Suprapubic skin (tissue), 4 donors: ENCODE results near the gene MLX. TPM values are rescaled to one million over a fixed set of nuclear protein-coding genes. Genes with fewer than 3 reads are reported as not detected.

Experiments used
- DNase-seq, 2 donors: peaks; one replicate each; pipeline ENCODE4 v3.0.0-alpha.2; 2019; ENCODE audit warnings: low spot score in 2 of 2
- H3K27ac ChIP-seq: fragments of 200-600 bp; sonication (generic); one replicate; pipeline ENCODE4 v1.5.1; 2019
- H3K27me3 ChIP-seq: fragments of 200-600 bp; sonication (generic); one replicate; pipeline ENCODE4 v1.5.1; 2019
- H3K36me3 ChIP-seq: fragments of 200-600 bp; sonication (generic); one replicate; pipeline ENCODE4 v1.5.1; 2019
- H3K4me1 ChIP-seq: fragments of 200-600 bp; sonication (generic); one replicate; pipeline ENCODE4 v1.5.1; 2019
- H3K4me3 ChIP-seq: fragments of 200-600 bp; sonication (generic); one replicate; pipeline ENCODE4 v1.5.1; 2019; ENCODE audit warnings: mild to moderate bottlenecking
- H3K9me3 ChIP-seq: fragments of 200-600 bp; sonication (generic); one replicate; pipeline ENCODE4 v1.5.1; 2019
- EP300 ChIP-seq: sonication (generic); formaldehyde crosslinking; IDR thresholded peaks from one replicate; pipeline ENCODE4 v1.6.1; 2017; ENCODE audit warnings: antibody characterized with exemption
- POLR2A ChIP-seq, 2 donors: fragments of 450-650 bp; IDR thresholded peaks; one replicate each; pipeline ENCODE4 v1.6.1; 2017; ENCODE audit warnings: antibody characterized with exemption in 2 of 2, mild to moderate bottlenecking in 2 of 2, moderate library complexity in 2 of 2
- POLR2AphosphoS5 ChIP-seq, 3 donors: sonication (generic); formaldehyde crosslinking; IDR thresholded peaks; one replicate each; pipeline ENCODE4 v1.6.1; 2017; ENCODE audit warnings: antibody characterized with exemption in 3 of 3
- WGBS: methylation state at CpG from one replicate; pipeline ENCODE4 v1.1.5; 2018; 5-methylcytosine and 5-hydroxymethylcytosine counted together
- total RNA-seq, 4 donors: library from RNA; depleted of rRNA; stranded (reverse); fragments of >200 nt; gene quantifications; one replicate each; pipeline ENCODE4 v1.1.0, GENCODE V29; 2016
- TF ChIP-seq, protein P1 (sequence below), 2 donors: fragments of 200-600 bp in 1 of 2; fragments of 450-650 bp in 1 of 2; sonication (generic) in 1 of 2; IDR thresholded peaks; one replicate each; pipeline ENCODE4 v1.5.1; 2016 to 2019; ENCODE audit warnings: antibody characterized with exemption in 2 of 2, mild to moderate bottlenecking in 1 of 2, moderate library complexity in 1 of 2

Gene MLX
- total RNA-seq, 4 donors from 2014 or later: 34.7 to 62.5 (median 44.3) TPM

DNA sequence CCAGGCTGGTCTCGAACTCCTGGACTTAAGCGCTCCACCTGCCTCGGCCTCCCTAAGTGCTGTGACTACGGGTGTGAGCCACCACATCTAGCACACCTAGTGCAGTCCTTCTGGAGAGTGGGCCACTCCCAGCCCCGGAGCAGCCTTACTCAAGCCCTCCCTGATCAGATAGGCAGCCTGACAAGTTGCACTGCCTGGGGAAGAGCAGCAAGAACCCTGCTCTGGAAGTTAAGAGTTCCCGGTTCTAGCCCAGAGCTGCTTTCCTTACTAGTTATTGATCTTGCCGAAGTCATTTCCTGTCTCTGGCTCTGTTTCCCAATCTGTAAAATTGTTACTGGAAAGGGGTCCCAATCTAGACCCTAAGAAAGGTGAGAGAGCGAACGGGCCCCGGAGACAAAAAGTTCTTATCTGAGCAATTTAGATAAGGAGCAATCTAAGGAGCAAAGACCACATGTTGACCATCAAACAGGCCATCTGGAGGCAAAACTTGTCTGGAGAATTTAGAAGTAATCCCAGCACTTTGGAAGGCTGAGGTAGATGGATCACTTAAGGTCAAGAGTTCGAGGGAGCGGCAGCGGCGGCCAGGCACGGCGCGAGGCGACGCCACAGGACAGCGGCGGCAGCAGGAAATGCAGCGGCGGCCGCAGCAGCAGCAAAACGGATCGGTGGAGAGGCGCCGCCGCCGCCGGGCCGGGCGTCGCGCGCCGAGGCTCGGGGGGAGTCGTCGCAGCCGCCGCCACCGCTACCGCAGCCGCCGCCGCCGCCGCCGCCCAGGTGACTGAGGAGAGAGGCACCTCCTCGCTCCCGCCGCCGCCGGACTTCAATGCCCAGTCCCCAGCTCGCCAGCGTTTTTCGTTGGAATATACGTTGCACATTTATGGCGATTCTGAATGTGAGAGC lies 35.2 kb upstream of the MLX start:
- peak overlapping the region; percentile 79 for H3K27ac ChIP-seq
- H3K9me3 ChIP-seq: no peaks in the 10 kb centered on the region
- H3K27me3 ChIP-seq: no peaks in the 10 kb centered on the region
- WGBS: 10% methylated on average over 59 of the region's 60 CpGs
- no peak for TF ChIP-seq POLR2AphosphoS5 (IDR thresholded peaks at IDR 0.05)
- TF ChIP-seq, protein P1, sequence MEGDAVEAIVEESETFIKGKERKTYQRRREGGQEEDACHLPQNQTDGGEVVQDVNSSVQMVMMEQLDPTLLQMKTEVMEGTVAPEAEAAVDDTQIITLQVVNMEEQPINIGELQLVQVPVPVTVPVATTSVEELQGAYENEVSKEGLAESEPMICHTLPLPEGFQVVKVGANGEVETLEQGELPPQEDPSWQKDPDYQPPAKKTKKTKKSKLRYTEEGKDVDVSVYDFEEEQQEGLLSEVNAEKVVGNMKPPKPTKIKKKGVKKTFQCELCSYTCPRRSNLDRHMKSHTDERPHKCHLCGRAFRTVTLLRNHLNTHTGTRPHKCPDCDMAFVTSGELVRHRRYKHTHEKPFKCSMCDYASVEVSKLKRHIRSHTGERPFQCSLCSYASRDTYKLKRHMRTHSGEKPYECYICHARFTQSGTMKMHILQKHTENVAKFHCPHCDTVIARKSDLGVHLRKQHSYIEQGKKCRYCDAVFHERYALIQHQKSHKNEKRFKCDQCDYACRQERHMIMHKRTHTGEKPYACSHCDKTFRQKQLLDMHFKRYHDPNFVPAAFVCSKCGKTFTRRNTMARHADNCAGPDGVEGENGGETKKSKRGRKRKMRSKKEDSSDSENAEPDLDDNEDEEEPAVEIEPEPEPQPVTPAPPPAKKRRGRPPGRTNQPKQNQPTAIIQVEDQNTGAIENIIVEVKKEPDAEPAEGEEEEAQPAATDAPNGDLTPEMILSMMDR (IDR thresholded peaks at IDR 0.05): peak; percentile 23 to 60
- no peak for TF ChIP-seq POLR2A (IDR thresholded peaks at IDR 0.05)
- no peak for TF ChIP-seq EP300
- H3K36me3 ChIP-seq: no peaks in the 10 kb centered on the region
- DNase-seq: no peak
- H3K4me3 ChIP-seq: peak overlapping the region; percentile 56
- H3K4me1 ChIP-seq: peaks cover 47% of the 10 kb centered on the region

- H3K27ac ChIP-seq: peak overlapping the region; percentile 95
- DNase-seq: no peak
- no peaks in the 10 kb centered on the region for H3K27me3 ChIP-seq
- H3K36me3 ChIP-seq: peaks cover 18% of the 10 kb centered on the region
- peak; percentile 33 for TF ChIP-seq EP300
- TF ChIP-seq, protein P1 (IDR thresholded peaks at IDR 0.05): no peak
- H3K4me3 ChIP-seq: peak overlapping the region; percentile 84
- 41% methylated on average over 26 of the region's 26 CpGs for WGBS
- no peaks in the 10 kb centered on the region for H3K9me3 ChIP-seq
- H3K4me1 ChIP-seq: peaks cover 40% of the 10 kb centered on the region
Measured at GRCh38 chr17:42535155-42536047, 31.5 kb upstream of the MLX start.

- WGBS: 0% methylated on average over 15 of the region's 40 CpGs
- Histone ChIP-seq H3K36me3 (peaks cover 23% of the 10 kb centered on the region), H3K9me3 (no peaks in the 10 kb centered on the region), H3K27ac (peak within 1 kb of the TSS; percentile 95), H3K27me3 (no peaks in the 10 kb centered on the region), H3K4me3 (peak within 1 kb of the TSS; percentile 84), H3K4me1 (peaks cover 34% of the 10 kb centered on the region)
- TF ChIP-seq POLR2A (IDR thresholded peaks at IDR 0.05): peak in 1 of 2 donors; percentile 82
- TF ChIP-seq, protein P1 (IDR thresholded peaks at IDR 0.05): no peak
- TF ChIP-seq EP300: no peak
- TF ChIP-seq POLR2AphosphoS5 (IDR thresholded peaks at IDR 0.05): peak; percentile 57 to 86 (median 68)
- DNase-seq: peak; percentile 98 to 99
Measured at GRCh38 chr17:42536048-42536371, 30.9 kb upstream of the MLX start, which contains the start of gene NAGLU. Gene NAGLU, plus strand, starts transcription at chr17:42536241. Its CDS starts 32 bp downstream, at chr17:42536273.

DNA sequence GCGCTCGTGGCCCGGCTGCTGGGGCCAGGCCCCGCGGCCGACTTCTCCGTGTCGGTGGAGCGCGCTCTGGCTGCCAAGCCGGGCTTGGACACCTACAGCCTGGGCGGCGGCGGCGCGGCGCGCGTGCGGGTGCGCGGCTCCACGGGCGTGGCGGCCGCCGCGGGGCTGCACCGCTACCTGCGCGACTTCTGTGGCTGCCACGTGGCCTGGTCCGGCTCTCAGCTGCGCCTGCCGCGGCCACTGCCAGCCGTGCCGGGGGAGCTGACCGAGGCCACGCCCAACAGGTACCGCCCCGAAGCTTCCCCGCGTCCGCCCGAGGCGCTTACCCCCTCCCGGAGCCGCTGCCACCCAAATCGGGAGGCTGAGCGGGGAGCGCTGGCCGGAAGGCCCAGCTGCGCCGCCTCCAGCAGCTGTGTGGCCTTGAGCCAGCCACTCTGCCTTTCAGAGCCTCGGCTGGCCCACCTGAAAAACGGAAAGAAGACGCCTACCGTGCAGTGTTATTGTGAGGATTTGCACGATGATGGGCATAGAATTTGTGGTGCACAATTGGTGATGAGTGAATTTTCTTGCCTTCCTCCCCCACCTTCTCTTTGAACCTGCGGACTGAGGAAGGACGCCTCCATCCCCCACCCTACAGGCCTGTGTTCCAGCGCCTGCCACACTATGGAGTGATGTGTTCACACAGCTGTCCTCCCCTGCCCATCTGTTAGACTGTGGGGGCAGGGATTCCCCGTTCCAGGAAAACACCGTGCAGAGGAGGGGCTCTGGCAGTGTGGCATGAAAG lies 30.3 kb upstream of the MLX start:
- DNase-seq: peak; percentile 88 to 91
- Histone ChIP-seq H3K36me3 (peaks cover 29% of the 10 kb centered on the region), H3K4me3 (peak overlapping the region; percentile 84), H3K27ac (peak overlapping the region; percentile 95), H3K27me3 (no peaks in the 10 kb centered on the region), H3K9me3 (no peaks in the 10 kb centered on the region), H3K4me1 (peaks cover 30% of the 10 kb centered on the region)
- no peak for TF ChIP-seq POLR2A (IDR thresholded peaks at IDR 0.05)
- TF ChIP-seq, protein P1 (IDR thresholded peaks at IDR 0.05): peak in 1 of 2 donors; percentile 10
- no peak for TF ChIP-seq EP300
- peak in 1 of 3 donors; percentile 73 for TF ChIP-seq POLR2AphosphoS5 (IDR thresholded peaks at IDR 0.05)
- WGBS: 2% methylated on average over 28 of the region's 65 CpGs
